Measurements from ENCODE around the gene PRKCD. TPM values are rescaled to one million over a fixed set of nuclear protein-coding genes. Genes with fewer than 3 reads are reported as not detected.

The PRKCD gene
- polyA plus RNA-seq, 3 donors = 123 to 329 (median 158) TPM

DNA sequence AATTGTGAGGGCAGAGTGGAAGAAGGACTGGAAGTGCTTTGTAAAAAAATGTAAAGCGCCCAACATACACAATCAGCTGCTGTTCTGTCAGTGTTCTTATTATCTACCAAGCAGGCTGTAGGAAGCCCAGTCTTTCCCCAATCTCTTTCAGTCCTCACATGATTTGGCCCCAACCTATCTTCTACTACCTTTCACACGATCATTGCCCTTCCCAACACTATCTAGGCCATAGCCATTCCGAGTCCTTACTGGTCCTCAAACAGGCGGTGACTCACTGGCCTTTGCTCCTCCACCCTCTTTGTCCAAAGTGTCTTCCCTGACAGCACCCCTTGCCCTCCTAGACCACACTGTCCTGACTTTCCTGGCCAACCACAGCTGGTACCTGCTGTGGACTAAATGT is 29.9 kb upstream of the PRKCD start:
- Mint-ChIP-seq H3K4me1 (peaks cover 38% of the 10 kb centered on the region), H3K9me3 (no peaks in the 10 kb centered on the region), H3K27ac (peak overlapping the region; percentile 98 to 100 (median 99)), H3K27me3 (ENCODE audit: low read depth in 3 of 3) (peaks cover 0 to 3% (median 0%) of the 10 kb centered on the region in 3 donors), H3K36me3 (peaks cover 7 to 10% of the 10 kb centered on the region in 2 donors), H3K4me3 (peak overlapping the region; percentile 78 to 94)
- H3K9ac ChIP-seq (ENCODE audit: insufficient read depth, low read length, poor library complexity, severe bottlenecking) = peak overlapping the region; percentile 97
- peaks cover 49% of the 10 kb centered on the region for H3K79me2 ChIP-seq (ENCODE audit: insufficient read depth, low read length)
- peaks cover 35 to 49% of the 10 kb centered on the region in 2 donors for H3K4me1 ChIP-seq (ENCODE audit: control insufficient read depth in 1 of 2, insufficient read depth in 2 of 2, low read length in 2 of 2)
- H4K20me1 ChIP-seq (ENCODE audit: insufficient read depth, low read length) = no peaks in the 10 kb centered on the region
- intact Hi-C loops (cut with micrococcal nuclease) = loop anchor here (5.0 kb wide), 3 partner anchors 36 to 66 kb away; no protein-coding TSS in a partner anchor
- TF ChIP-seq, protein P1, sequence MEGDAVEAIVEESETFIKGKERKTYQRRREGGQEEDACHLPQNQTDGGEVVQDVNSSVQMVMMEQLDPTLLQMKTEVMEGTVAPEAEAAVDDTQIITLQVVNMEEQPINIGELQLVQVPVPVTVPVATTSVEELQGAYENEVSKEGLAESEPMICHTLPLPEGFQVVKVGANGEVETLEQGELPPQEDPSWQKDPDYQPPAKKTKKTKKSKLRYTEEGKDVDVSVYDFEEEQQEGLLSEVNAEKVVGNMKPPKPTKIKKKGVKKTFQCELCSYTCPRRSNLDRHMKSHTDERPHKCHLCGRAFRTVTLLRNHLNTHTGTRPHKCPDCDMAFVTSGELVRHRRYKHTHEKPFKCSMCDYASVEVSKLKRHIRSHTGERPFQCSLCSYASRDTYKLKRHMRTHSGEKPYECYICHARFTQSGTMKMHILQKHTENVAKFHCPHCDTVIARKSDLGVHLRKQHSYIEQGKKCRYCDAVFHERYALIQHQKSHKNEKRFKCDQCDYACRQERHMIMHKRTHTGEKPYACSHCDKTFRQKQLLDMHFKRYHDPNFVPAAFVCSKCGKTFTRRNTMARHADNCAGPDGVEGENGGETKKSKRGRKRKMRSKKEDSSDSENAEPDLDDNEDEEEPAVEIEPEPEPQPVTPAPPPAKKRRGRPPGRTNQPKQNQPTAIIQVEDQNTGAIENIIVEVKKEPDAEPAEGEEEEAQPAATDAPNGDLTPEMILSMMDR (IDR thresholded peaks at IDR 0.05) = no peak
- H3K4me3 ChIP-seq (replicated peaks in 1 of 3; ENCODE audit: low read depth in 2 of 3, low read length in 3 of 3) = peak overlapping the region; percentile 82 to 96 (median 95)
- H2AFZ ChIP-seq (ENCODE audit: insufficient read depth, low read depth, low read length, poor library complexity, severe bottlenecking) = peak overlapping the region; percentile 92
- 91% methylated on average over 3 of the region's 4 CpGs for WGBS (ENCODE audit: insufficient coverage)
- H3K27ac ChIP-seq (ENCODE audit: low read depth in 1 of 2, low read length in 2 of 2) = peak overlapping the region; percentile 95 to 100
- H3K36me3 ChIP-seq (replicated peaks in 1 of 2; ENCODE audit: control insufficient read depth in 1 of 2, insufficient read depth in 2 of 2, low read length in 2 of 2) = peaks cover 0 to 10% of the 10 kb centered on the region in 2 donors
- no peaks in the 10 kb centered on the region for H3K9me3 ChIP-seq (replicated peaks in 1 of 2; ENCODE audit: control insufficient read depth in 1 of 2, insufficient read depth in 1 of 2, low read length in 2 of 2)
- DNase-seq = peak in 2 of 3 donors; percentile 39 to 65
- no peaks in the 10 kb centered on the region for H3K27me3 ChIP-seq (ENCODE audit: control insufficient read depth in 2 of 2, insufficient read depth in 2 of 2, low read length in 2 of 2)
- H3K4me2 ChIP-seq (replicated peaks; ENCODE audit: extremely low read depth, low read length, poor library complexity, severe bottlenecking) = peak overlapping the region; percentile 93

DNA sequence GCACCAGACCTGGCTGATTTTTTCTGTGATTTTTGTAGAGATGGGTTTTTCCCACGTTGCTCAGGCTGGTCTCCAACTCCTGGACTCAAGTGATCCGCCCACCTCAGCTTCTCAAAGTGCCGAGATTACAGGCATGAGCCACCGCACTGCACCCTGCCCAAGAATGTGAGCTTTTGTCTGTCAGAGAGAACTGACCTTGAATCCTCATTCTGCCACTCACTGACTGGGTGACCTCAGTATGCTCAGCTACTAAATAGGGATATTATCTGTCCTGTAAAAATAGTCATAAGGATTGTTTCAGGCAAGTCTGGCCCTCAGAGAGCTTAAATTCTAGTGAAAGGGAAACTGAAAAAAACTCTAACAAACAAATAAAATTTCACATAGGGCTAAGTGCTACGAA is 28.7 kb upstream of the PRKCD start:
- Histone ChIP-seq H3K36me3 (replicated peaks in 1 of 2; ENCODE audit: control insufficient read depth in 1 of 2, insufficient read depth in 2 of 2, low read length in 2 of 2) (no peaks in the 10 kb centered on the region), H3K4me3 (replicated peaks in 1 of 3; ENCODE audit: low read depth in 2 of 3, low read length in 3 of 3) (no peak overlapping the region), H3K79me2 (ENCODE audit: insufficient read depth, low read length) (peaks cover 38% of the 10 kb centered on the region), H3K4me2 (replicated peaks; ENCODE audit: extremely low read depth, low read length, poor library complexity, severe bottlenecking) (no peak overlapping the region), H3K27me3 (ENCODE audit: control insufficient read depth in 2 of 2, insufficient read depth in 2 of 2, low read length in 2 of 2) (no peaks in the 10 kb centered on the region), H3K27ac (ENCODE audit: low read depth in 1 of 2, low read length in 2 of 2) (no peak overlapping the region), H3K4me1 (ENCODE audit: control insufficient read depth in 1 of 2, insufficient read depth in 2 of 2, low read length in 2 of 2) (peaks cover 38 to 52% of the 10 kb centered on the region in 2 donors), H2AFZ (ENCODE audit: insufficient read depth, low read depth, low read length, poor library complexity, severe bottlenecking) (no peak overlapping the region), H3K9ac (ENCODE audit: insufficient read depth, low read length, poor library complexity, severe bottlenecking) (no peak overlapping the region), H4K20me1 (ENCODE audit: insufficient read depth, low read length) (no peaks in the 10 kb centered on the region), H3K9me3 (replicated peaks in 1 of 2; ENCODE audit: control insufficient read depth in 1 of 2, insufficient read depth in 1 of 2, low read length in 2 of 2) (no peaks in the 10 kb centered on the region)
- Mint-ChIP-seq H3K9me3 (no peaks in the 10 kb centered on the region), H3K4me1 (peaks cover 40% of the 10 kb centered on the region), H3K4me3 (no peak overlapping the region), H3K27ac (peak overlapping the region in 5 of 7 donors; percentile 52 to 99 (median 74)), H3K27me3 (ENCODE audit: low read depth in 3 of 3) (peaks cover 0 to 3% (median 0%) of the 10 kb centered on the region in 3 donors), H3K36me3 (peaks cover 0 to 1% of the 10 kb centered on the region in 2 donors)
- DNase-seq = no peak
- intact Hi-C loops (cut with micrococcal nuclease) = loop anchor here (5.0 kb wide), 3 partner anchors 35 to 65 kb away; no protein-coding TSS in a partner anchor
- 100% methylated on average over 1 of the region's 5 CpGs for WGBS (ENCODE audit: insufficient coverage)
- TF ChIP-seq, protein P1 (IDR thresholded peaks at IDR 0.05) = no peak
